Thyroid gland (tissue), 4 donors: Measurements from ENCODE around the gene HIVEP1. TPM values are rescaled to one million over a fixed set of nuclear protein-coding genes. Genes with fewer than 3 reads are reported as not detected.

Experiments used
- DNase-seq, 2 donors: peaks; one replicate each; pipeline ENCODE4 v3.0.0-alpha.2; 2019
- H3K27ac ChIP-seq, 3 donors: fragments of 200-600 bp; sonication (generic); 1 replicate in 2 of 3; 2 replicates in 1 of 3; pipeline ENCODE4 v1.5.1; 2016 to 2019; ENCODE audit warnings: mild to moderate bottlenecking in 1 of 3, moderate library complexity in 1 of 3
- H3K27me3 ChIP-seq: fragments of 200-600 bp; sonication (generic); one replicate; pipeline ENCODE4 v1.5.1; 2019
- H3K36me3 ChIP-seq, 2 donors: fragments of 200-600 bp; sonication (generic); one replicate each; pipeline ENCODE4 v1.5.1; 2016 to 2019
- H3K4me1 ChIP-seq, 2 donors: fragments of 200-600 bp; sonication (generic); one replicate each; pipeline ENCODE4 v1.5.1; 2017 to 2019
- H3K4me3 ChIP-seq, 3 donors: fragments of 200-600 bp; sonication (generic); replicated peaks in 1 of 3; 1 replicate in 2 of 3; 2 replicates in 1 of 3; pipeline ENCODE4 v1.5.1; 2016; ENCODE audit warnings: mild to moderate bottlenecking in 1 of 3
- H3K9me3 ChIP-seq: fragments of 200-600 bp; sonication (generic); one replicate; pipeline ENCODE4 v1.5.1; 2017
- POLR2A ChIP-seq, 2 donors: fragments of 450-650 bp; IDR thresholded peaks; one replicate each; pipeline ENCODE4 v1.6.1; 2017; ENCODE audit warnings: antibody characterized with exemption in 2 of 2, mild to moderate bottlenecking in 2 of 2, moderate library complexity in 1 of 2
- WGBS, 2 donors: methylation state at CpG; one replicate each; pipeline ENCODE4 v1.1.5; 2017; 5-methylcytosine and 5-hydroxymethylcytosine counted together
- intact Hi-C: fragments of 100-400 bp; cut with DNase I; formaldehyde crosslinking; loops from one replicate; pipeline ENCODE4 v1.15.1; 2023
- total RNA-seq, 4 donors: library from RNA; depleted of rRNA; stranded (reverse); fragments of >200 nt; gene quantifications; one replicate each; pipeline ENCODE4 v1.2.3, GENCODE V29; 2016
- TF ChIP-seq, protein P1 (sequence below), 6 experiments: fragments of 200-600 bp in 3 of 6; fragments of 450-650 bp in 3 of 6; sonication (generic) in 3 of 6; IDR thresholded peaks; one replicate each; pipeline ENCODE4 v1.5.1; 2016 to 2019; ENCODE audit warnings: antibody characterized with exemption in 6 of 6, mild to moderate bottlenecking in 2 of 6, inconsistent platforms in 1 of 6, moderate library complexity in 1 of 6

HIVEP1 gene
- total RNA-seq, 4 donors from 2014 or later, result 17.4 to 35.1 (median 29.0) TPM

DNA sequence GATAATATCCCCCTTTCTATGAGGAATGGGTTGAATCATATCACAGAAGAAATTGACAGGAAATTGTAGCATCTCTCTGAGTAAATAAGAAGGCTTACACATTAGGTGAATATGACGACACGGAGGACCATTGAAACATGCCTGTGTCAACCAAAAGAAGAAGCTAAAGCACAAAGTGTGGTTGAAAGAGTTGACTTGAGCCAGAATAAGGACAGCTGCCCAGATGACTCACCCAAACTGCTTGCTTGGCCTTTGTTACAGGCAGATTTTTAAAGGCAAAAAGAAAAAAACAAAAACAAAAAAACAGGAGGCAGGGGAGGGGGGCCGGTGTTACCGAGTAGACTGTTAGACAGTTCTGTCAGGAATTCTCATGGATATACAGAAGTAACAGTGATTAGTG, 148.2 kb downstream of the HIVEP1 start:
- intact Hi-C loops, result no loop called here
- Histone ChIP-seq H3K27me3 (no peaks in the 10 kb centered on the region), H3K4me1 (no peaks in the 10 kb centered on the region), H3K36me3 (peaks cover 9 to 11% of the 10 kb centered on the region in 2 donors), H3K9me3 (no peaks in the 10 kb centered on the region), H3K27ac (no peak overlapping the region), H3K4me3 (no peak overlapping the region)
- 74 to 86% methylated on average over 4 of the region's 4 CpGs for WGBS, 2 donors
- TF ChIP-seq, protein P1, sequence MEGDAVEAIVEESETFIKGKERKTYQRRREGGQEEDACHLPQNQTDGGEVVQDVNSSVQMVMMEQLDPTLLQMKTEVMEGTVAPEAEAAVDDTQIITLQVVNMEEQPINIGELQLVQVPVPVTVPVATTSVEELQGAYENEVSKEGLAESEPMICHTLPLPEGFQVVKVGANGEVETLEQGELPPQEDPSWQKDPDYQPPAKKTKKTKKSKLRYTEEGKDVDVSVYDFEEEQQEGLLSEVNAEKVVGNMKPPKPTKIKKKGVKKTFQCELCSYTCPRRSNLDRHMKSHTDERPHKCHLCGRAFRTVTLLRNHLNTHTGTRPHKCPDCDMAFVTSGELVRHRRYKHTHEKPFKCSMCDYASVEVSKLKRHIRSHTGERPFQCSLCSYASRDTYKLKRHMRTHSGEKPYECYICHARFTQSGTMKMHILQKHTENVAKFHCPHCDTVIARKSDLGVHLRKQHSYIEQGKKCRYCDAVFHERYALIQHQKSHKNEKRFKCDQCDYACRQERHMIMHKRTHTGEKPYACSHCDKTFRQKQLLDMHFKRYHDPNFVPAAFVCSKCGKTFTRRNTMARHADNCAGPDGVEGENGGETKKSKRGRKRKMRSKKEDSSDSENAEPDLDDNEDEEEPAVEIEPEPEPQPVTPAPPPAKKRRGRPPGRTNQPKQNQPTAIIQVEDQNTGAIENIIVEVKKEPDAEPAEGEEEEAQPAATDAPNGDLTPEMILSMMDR (IDR thresholded peaks at IDR 0.05), result no peak
- TF ChIP-seq POLR2A (IDR thresholded peaks at IDR 0.05), result no peak
- no peak for DNase-seq

GRCh38 chr6:12162213-12162612, 150.1 kb downstream of the HIVEP1 start:
- no peak overlapping the region for H3K27ac ChIP-seq
- H3K4me1 ChIP-seq, result no peaks in the 10 kb centered on the region
- no peaks in the 10 kb centered on the region for H3K9me3 ChIP-seq
- H3K27me3 ChIP-seq, result no peaks in the 10 kb centered on the region
- 94 to 95% methylated on average over 5 of the region's 5 CpGs for WGBS, 2 donors
- intact Hi-C loops, result no loop called here
- H3K4me3 ChIP-seq, result no peak overlapping the region
- TF ChIP-seq, protein P1 (IDR thresholded peaks at IDR 0.05), result no peak
- no peak for TF ChIP-seq POLR2A (IDR thresholded peaks at IDR 0.05)
- H3K36me3 ChIP-seq, result peaks cover 9 to 11% of the 10 kb centered on the region in 2 donors
- DNase-seq, result no peak

GRCh38 chr6:12163149-12163548, 151.0 kb downstream of the HIVEP1 start:
- DNase-seq, result no peak
- Histone ChIP-seq H3K4me3 (no peak overlapping the region), H3K27ac (no peak overlapping the region), H3K36me3 (peaks cover 9 to 11% of the 10 kb centered on the region in 2 donors), H3K27me3 (no peaks in the 10 kb centered on the region), H3K4me1 (no peaks in the 10 kb centered on the region), H3K9me3 (no peaks in the 10 kb centered on the region)
- intact Hi-C loops, result no loop called here
- WGBS, 2 donors, result 82 to 96% methylated on average over 3 of the region's 3 CpGs
- TF ChIP-seq, protein P1 (IDR thresholded peaks at IDR 0.05), result no peak
- no peak for TF ChIP-seq POLR2A (IDR thresholded peaks at IDR 0.05)

- Histone ChIP-seq H3K27ac (no peak overlapping the region), H3K4me1 (no peaks in the 10 kb centered on the region), H3K9me3 (no peaks in the 10 kb centered on the region), H3K4me3 (no peak overlapping the region), H3K36me3 (peaks cover 9 to 11% of the 10 kb centered on the region in 2 donors), H3K27me3 (no peaks in the 10 kb centered on the region)
- DNase-seq, result no peak
- TF ChIP-seq POLR2A (IDR thresholded peaks at IDR 0.05), result no peak
- TF ChIP-seq, protein P1 (IDR thresholded peaks at IDR 0.05), result no peak
- WGBS, 2 donors, result 93 to 97% methylated on average over 15 to 19 of the region's 19 CpGs
- intact Hi-C loops, result no loop called here
Measured at GRCh38 chr6:12163744-12164507, 151.8 kb downstream of the HIVEP1 start.

GRCh38 chr6:12164508-12164770, 152.3 kb downstream of the HIVEP1 start:
- Histone ChIP-seq H3K4me3 (no peak overlapping the region), H3K27me3 (no peaks in the 10 kb centered on the region), H3K36me3 (peaks cover 9 to 11% of the 10 kb centered on the region in 2 donors), H3K27ac (no peak overlapping the region), H3K9me3 (no peaks in the 10 kb centered on the region), H3K4me1 (no peaks in the 10 kb centered on the region)
- intact Hi-C loops, result no loop called here
- no peak for DNase-seq
- TF ChIP-seq, protein P1 (IDR thresholded peaks at IDR 0.05), result no peak
- TF ChIP-seq POLR2A (IDR thresholded peaks at IDR 0.05), result no peak
